ENCODE data around the gene DERL3. TPM values are rescaled to one million over a fixed set of nuclear protein-coding genes. Genes with fewer than 3 reads are reported as not detected.

The DERL3 gene
- polyA plus RNA-seq, 3 donors from 2014 or later: 0.61 to 1.2 (median 0.62) TPM

Other genes with a start within 250 kb of the DERL3 start
- gene DRICH1, start 206.7 kb downstream of the DERL3 start, polyA plus RNA-seq: not detected
- gene RGL4, start 148.0 kb downstream of the DERL3 start, polyA plus RNA-seq: 10 to 100 TPM; 40.6 to 47.8 (median 42.8) TPM
- gene ZNF70, start 87.9 kb downstream of the DERL3 start, polyA plus RNA-seq: under 1 TPM in 2 of 3 donors, not detected in 1; 0.29 to 1.00 TPM
- 1 to 10 TPM in 1 of 3 donors, not detected in 2; 1.3 TPM for gene VPREB3, start 84.6 kb downstream of the DERL3 start, polyA plus RNA-seq
- gene C22orf15, start 76.0 kb downstream of the DERL3 start, polyA plus RNA-seq: 1 to 10 TPM in 1 of 3 donors, not detected in 2; 1.1 TPM
- 1 to 10 TPM; 5.7 to 9.3 (median 8.1) TPM for gene CHCHD10, start 71.0 kb downstream of the DERL3 start, polyA plus RNA-seq
- 1 to 10 TPM in 2 of 3 donors, under 1 TPM in 1; 0.76 to 1.7 (median 1.2) TPM for gene MMP11, start 66.2 kb downstream of the DERL3 start, polyA plus RNA-seq
- gene SMARCB1, start 52.0 kb downstream of the DERL3 start, polyA plus RNA-seq: 10 to 100 TPM; 28.5 to 49.5 (median 40.3) TPM
- 1 to 10 TPM in 2 of 3 donors, under 1 TPM in 1; 0.48 to 3.0 (median 2.0) TPM for gene SLC2A11, start 18.9 kb upstream of the DERL3 start, polyA plus RNA-seq
- 1,000 to 10,000 TPM in 1 of 3 donors, 100 to 1,000 TPM in 2; 788 to 1,627 (median 947) TPM for gene MIF, start 55.4 kb upstream of the DERL3 start, polyA plus RNA-seq
- not detected for gene GSTT2B, start 122.2 kb upstream of the DERL3 start, polyA plus RNA-seq
- gene DDTL, start 127.9 kb upstream of the DERL3 start, polyA plus RNA-seq: 1 to 10 TPM in 1 of 3 donors, under 1 TPM in 1, not detected in 1; 0.72 to 2.9 TPM
- gene DDT, start 135.4 kb upstream of the DERL3 start, polyA plus RNA-seq: 100 to 1,000 TPM in 2 of 3 donors, 10 to 100 TPM in 1; 78.8 to 168 (median 105) TPM
- gene GSTT2, start 141.1 kb upstream of the DERL3 start, polyA plus RNA-seq: not detected
- gene GSTT4, start 166.4 kb upstream of the DERL3 start, polyA plus RNA-seq: not detected
- gene CABIN1, start 172.3 kb upstream of the DERL3 start, polyA plus RNA-seq: 10 to 100 TPM in 1 of 3 donors, 1 to 10 TPM in 2; 1.5 to 15.0 (median 3.4) TPM